Measurements from ENCODE around the gene ACAP1.

Gene ACAP1

DNA sequence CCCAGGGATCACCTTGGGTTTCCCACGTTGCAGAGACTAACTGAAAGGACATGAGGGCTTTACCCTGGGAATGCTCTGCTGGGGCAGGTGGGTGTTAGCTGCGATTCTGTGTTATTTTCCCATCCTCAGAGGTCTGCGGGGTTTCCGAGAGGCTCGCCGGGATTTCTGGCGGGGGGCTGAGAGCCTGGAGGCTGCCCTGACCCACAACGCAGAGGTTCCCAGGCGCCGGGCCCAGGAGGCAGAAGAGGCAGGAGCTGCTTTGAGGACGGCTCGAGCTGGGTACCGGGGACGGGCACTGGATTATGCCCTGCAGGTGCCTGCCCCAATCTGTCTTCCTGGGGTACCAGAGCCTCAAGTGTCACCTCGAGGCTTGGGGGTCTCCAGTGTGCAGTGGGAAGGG, 6.9 kb downstream of the ACAP1 start:
- Histone ChIP-seq H3K4me3 (ENCODE audit: low read length) (no peak overlapping the region), H3K79me2 (ENCODE audit: control insufficient read depth, low read length) (peaks cover 9% of the 10 kb centered on the region), H3F3A (ENCODE audit: control insufficient read depth, insufficient read depth) (0 out of 2 replicates have a peak, but pooled peaks cover 4% of the 10 kb centered on the region), H3K4me2 (ENCODE audit: low read length) (no peak overlapping the region), H3K36me3 (ENCODE audit: control insufficient read depth, low read length) (peaks cover 62% of the 10 kb centered on the region), H3K4me1 (ENCODE audit: control insufficient read depth, low read length) (peaks cover 6% of the 10 kb centered on the region), H3K9me2 (replicated peaks; ENCODE audit: control insufficient read depth, low read length) (no peaks in the 10 kb centered on the region), H3K27me3 (ENCODE audit: control insufficient read depth, low read length) (no peaks in the 10 kb centered on the region), H3K27ac (ENCODE audit: low read depth, low read length) (no peak overlapping the region), H4K20me1 (ENCODE audit: control insufficient read depth, insufficient read depth, low read depth, low read length) (no peaks in the 10 kb centered on the region; the same call in 1 of the 2 replicates), H3K9me3 (ENCODE audit: control insufficient read depth, insufficient read depth, low read length) (no peaks in the 10 kb centered on the region)
- TF ChIP-seq, protein P1, sequence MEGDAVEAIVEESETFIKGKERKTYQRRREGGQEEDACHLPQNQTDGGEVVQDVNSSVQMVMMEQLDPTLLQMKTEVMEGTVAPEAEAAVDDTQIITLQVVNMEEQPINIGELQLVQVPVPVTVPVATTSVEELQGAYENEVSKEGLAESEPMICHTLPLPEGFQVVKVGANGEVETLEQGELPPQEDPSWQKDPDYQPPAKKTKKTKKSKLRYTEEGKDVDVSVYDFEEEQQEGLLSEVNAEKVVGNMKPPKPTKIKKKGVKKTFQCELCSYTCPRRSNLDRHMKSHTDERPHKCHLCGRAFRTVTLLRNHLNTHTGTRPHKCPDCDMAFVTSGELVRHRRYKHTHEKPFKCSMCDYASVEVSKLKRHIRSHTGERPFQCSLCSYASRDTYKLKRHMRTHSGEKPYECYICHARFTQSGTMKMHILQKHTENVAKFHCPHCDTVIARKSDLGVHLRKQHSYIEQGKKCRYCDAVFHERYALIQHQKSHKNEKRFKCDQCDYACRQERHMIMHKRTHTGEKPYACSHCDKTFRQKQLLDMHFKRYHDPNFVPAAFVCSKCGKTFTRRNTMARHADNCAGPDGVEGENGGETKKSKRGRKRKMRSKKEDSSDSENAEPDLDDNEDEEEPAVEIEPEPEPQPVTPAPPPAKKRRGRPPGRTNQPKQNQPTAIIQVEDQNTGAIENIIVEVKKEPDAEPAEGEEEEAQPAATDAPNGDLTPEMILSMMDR (IDR thresholded peaks at IDR 0.05; ENCODE audit: low read depth, low read length, poor library complexity, severe bottlenecking): no peak
- no peak for TF ChIP-seq EZH2phosphoT487 (IDR thresholded peaks at IDR 0.05; ENCODE audit: borderline replicate concordance, low read length)

DNA sequence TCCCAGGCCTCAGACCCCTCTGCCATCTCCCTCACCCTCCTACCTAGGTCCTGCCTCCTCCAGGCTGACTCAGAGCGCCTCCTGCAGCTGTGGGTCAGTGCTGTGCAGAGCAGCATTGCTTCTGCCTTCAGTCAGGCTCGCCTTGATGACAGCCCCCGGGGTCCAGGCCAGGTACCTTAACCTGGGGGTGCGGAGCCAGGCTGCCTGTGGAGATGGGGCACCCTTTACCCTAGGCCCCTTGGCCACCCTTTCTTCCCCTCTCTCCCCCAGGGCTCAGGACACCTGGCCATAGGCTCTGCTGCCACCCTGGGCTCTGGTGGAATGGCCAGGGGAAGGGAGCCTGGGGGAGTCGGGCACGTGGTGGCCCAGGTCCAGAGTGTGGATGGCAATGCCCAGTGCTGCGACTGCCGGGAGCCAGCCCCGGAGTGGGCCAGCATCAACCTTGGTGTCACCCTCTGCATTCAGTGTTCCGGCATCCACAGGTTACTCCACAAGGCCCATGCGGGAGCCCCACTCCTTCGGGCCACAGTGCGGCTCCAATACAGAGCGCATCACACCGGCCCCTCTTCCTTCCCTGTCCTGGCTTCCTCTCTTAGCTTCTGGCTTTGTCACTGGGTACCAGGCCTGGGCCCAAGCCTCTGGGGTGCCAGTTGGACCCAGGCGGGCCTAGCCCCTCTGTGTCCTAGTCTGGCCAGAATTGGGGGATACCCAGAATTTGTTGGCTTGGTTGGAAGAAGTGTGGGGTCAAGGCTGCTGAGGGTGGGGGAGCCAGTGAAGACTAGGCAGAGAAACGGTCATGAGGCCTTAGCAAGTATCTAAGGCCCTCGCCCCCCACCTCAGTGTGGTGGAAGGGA, 10.7 kb downstream of the ACAP1 start:
- no peak overlapping the region for H3K27ac ChIP-seq (ENCODE audit: low read depth, low read length)
- TF ChIP-seq EZH2phosphoT487 (IDR thresholded peaks at IDR 0.05; ENCODE audit: borderline replicate concordance, low read length): no peak
- no peak overlapping the region for H3K4me2 ChIP-seq (ENCODE audit: low read length)
- H4K20me1 ChIP-seq (ENCODE audit: control insufficient read depth, insufficient read depth, low read depth, low read length): no peaks in the 10 kb centered on the region; the same call in 1 of the 2 replicates
- no peaks in the 10 kb centered on the region for H3K9me3 ChIP-seq (ENCODE audit: control insufficient read depth, insufficient read depth, low read length)
- H3K4me3 ChIP-seq (ENCODE audit: low read length): no peak overlapping the region
- no peaks in the 10 kb centered on the region for H3K79me2 ChIP-seq (ENCODE audit: control insufficient read depth, low read length)
- no peaks in the 10 kb centered on the region for H3K9me2 ChIP-seq (replicated peaks; ENCODE audit: control insufficient read depth, low read length)
- H3F3A ChIP-seq (ENCODE audit: control insufficient read depth, insufficient read depth): peaks cover 4% of the 10 kb centered on the region; the same call in 1 of the 2 replicates
- no peaks in the 10 kb centered on the region for H3K27me3 ChIP-seq (ENCODE audit: control insufficient read depth, low read length)
- peaks cover 51% of the 10 kb centered on the region for H3K36me3 ChIP-seq (ENCODE audit: control insufficient read depth, low read length)
- H3K4me1 ChIP-seq (ENCODE audit: control insufficient read depth, low read length): peaks cover 9% of the 10 kb centered on the region

DNA sequence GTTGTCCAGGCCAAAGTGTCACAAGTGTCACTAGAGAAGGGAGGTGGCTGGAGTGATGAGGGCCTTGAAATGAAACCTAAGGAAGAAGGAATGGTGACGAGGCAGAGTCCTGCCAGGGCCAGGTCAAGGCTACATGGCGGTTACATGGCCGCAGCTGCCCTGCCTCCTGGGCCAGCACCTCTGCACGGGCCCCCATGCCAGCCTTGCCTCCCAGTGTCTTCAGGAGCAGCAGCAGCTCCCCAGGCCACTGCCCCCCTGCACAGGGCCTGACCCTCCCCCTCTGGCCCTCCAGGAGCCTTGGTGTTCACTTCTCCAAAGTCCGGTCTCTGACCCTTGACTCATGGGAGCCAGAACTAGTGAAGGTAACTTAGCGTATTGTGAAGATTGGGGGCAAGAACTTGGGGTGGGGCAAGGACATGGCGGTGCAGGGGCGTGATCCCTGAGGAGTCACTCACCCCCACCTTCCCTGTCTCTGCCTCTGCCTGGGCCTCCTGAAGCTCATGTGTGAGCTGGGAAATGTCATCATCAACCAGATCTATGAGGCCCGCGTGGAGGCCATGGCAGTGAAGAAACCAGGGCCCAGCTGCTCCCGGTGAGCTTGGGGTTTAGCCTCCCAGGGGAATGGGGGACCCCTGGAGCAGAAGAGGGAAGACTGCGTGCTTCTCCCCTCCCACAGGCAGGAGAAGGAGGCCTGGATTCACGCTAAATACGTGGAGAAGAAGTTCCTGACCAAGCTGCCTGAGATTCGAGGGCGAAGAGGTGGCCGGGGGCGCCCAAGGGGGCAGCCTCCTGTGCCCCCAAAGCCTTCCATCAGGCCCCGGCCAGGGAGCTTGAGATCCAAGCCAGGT, 11.5 kb downstream of the ACAP1 start:
- H3K79me2 ChIP-seq (ENCODE audit: control insufficient read depth, low read length): no peaks in the 10 kb centered on the region
- H3K9me2 ChIP-seq (replicated peaks; ENCODE audit: control insufficient read depth, low read length): no peaks in the 10 kb centered on the region
- H3K9me3 ChIP-seq (ENCODE audit: control insufficient read depth, insufficient read depth, low read length): no peaks in the 10 kb centered on the region
- H4K20me1 ChIP-seq (ENCODE audit: control insufficient read depth, insufficient read depth, low read depth, low read length): no peaks in the 10 kb centered on the region; the same call in 1 of the 2 replicates
- no peaks in the 10 kb centered on the region for H3K27me3 ChIP-seq (ENCODE audit: control insufficient read depth, low read length)
- H3K27ac ChIP-seq (ENCODE audit: low read depth, low read length): no peak overlapping the region
- H3K4me2 ChIP-seq (ENCODE audit: low read length): no peak overlapping the region
- no peak overlapping the region for H3K4me3 ChIP-seq (ENCODE audit: low read length)
- peaks cover 47% of the 10 kb centered on the region for H3K36me3 ChIP-seq (ENCODE audit: control insufficient read depth, low read length)
- H3K4me1 ChIP-seq (ENCODE audit: control insufficient read depth, low read length): peaks cover 17% of the 10 kb centered on the region
- H3F3A ChIP-seq (ENCODE audit: control insufficient read depth, insufficient read depth): peaks cover 4% of the 10 kb centered on the region; the same call in 1 of the 2 replicates
- TF ChIP-seq, protein P1 (IDR thresholded peaks at IDR 0.05; ENCODE audit: low read depth, low read length, poor library complexity, severe bottlenecking): no peak
- no peak for TF ChIP-seq EZH2phosphoT487 (IDR thresholded peaks at IDR 0.05; ENCODE audit: borderline replicate concordance, low read length)

Data from DOHH2 (cell line).